ENCODE measurements around the gene CKLF.

CKLF gene

DNA sequence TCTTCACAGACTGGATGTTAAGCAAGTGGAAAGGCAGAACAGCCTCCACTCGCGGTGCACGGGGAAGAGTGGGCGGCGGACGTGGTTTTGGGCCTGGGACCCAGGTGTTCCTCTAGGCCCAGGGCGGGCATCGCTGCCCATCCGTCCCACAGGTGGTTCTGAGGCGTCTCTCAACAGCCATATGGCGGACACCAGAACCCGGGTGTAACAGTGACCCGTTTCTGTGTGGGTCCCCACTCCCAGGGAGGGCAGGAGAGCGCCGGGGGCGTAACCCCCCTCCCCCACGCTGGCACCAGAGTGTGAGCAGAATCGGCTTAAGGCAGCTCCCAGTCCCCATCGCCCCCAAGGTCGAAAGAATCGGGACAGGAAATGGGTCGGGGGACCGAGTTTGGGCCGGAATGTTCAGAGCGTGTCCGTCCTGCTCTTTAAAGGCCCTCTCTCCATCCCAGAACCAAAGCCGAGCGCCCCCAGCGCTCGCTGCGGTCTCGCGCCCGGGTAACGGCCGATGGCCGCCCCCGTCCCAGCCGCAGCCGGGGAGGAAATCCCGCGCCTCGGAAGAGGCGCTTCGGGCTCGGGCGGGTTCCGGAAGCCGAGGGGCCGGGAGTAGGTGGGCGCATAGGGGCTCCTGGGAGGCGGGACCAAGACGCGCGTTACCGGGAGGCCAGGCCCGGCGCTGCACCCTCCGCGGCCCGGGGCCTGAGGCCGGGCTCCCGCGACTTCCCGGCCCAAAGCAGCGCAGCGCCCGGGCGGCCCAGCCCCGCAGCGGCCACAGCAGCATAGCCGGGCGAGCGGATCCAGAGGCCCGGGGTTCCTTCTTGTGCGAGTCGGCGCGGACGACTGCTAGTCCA, 2.9 kb upstream of the CKLF start, which contains the start of gene TK2:
Gene TK2, minus strand, starts transcription at position 839 of the 848 bp plus-strand sequence. Its CDS starts 61 bp downstream, at position 778.
- FAIRE-seq (peak; percentile 31), DNase-seq (ENCODE audit: insufficient read length, low spot score) (peak; percentile 59)
- TF ChIP-seq TAF1 (IDR thresholded peaks at IDR 0.05; ENCODE audit: low read depth, low read length) (no peak; the same call in 1 of the 2 replicates), POLR2A (IDR thresholded peaks at IDR 0.05; ENCODE audit: low read depth, low read length) (peak; percentile 36; the same call in 1 of the 2 replicates)

- DNase-seq (ENCODE audit: insufficient read length, low spot score) (peak; percentile 37), FAIRE-seq (peak; percentile 82)
- no peak; the same call in 1 of the 2 replicates for TF ChIP-seq POLR2A (IDR thresholded peaks at IDR 0.05; ENCODE audit: low read depth, low read length)
- peak; percentile 34; the same call in 1 of the 2 replicates for TF ChIP-seq TAF1 (IDR thresholded peaks at IDR 0.05; ENCODE audit: low read depth, low read length)
- TF ChIP-seq SPI1 (IDR thresholded peaks at IDR 0.05; ENCODE audit: low read depth, low read length): no peak
- TF ChIP-seq POLR2AphosphoS5 (IDR thresholded peaks at IDR 0.05; ENCODE audit: low read depth, low read length): no peak
- 0 out of 2 replicates have a peak, but pooled peaks have one; percentile 28 for TF ChIP-seq POU2F2 (IDR thresholded peaks at IDR 0.05; ENCODE audit: low read depth, low read length)
- TF ChIP-seq PAX5 (IDR thresholded peaks at IDR 0.05; ENCODE audit: insufficient read depth, low read length, severe bottlenecking): no peak
Measured at GRCh38 chr16:66551348-66551759, 1.0 kb upstream of the CKLF start.

DNA sequence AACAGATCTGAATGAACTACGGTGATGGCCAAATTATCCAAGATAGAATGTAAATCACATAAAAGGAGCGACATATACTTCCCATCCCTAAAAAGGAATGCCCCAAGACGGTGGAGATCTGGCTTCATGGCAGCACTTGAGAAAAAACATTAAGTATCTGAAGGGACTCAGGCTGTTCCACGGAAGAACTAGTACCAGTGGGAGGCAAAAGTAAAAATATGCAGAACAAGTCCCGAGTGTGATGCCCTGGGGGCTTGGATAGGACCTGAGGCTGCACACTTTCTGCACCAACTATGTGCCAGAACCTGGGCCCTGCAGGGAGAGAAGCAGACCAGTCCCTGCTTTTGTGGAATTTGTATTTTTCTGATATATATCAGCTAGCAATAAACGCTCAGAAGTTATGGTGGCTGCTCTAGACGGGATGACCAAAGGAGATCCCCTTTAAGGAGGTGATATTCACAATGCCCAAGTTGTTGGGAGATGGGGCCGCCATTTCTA, 539 bp upstream of the CKLF start:
- TF ChIP-seq PAX5 (IDR thresholded peaks at IDR 0.05; ENCODE audit: insufficient read depth, low read length, severe bottlenecking) (no peak), SPI1 (IDR thresholded peaks at IDR 0.05; ENCODE audit: low read depth, low read length) (no peak), TAF1 (IDR thresholded peaks at IDR 0.05; ENCODE audit: low read depth, low read length) (no peak), POLR2A (IDR thresholded peaks at IDR 0.05; ENCODE audit: low read depth, low read length) (no peak)
- DNase-seq (ENCODE audit: insufficient read length, low spot score) (no peak), FAIRE-seq (no peak)

GRCh38 chr16:66553223-66553622, 847 bp downstream of the CKLF start:
- DNase-seq (ENCODE audit: insufficient read length, low spot score): no peak
- FAIRE-seq: no peak
- TF ChIP-seq SPI1 (IDR thresholded peaks at IDR 0.05; ENCODE audit: low read depth, low read length): no peak
- no peak for TF ChIP-seq TAF1 (IDR thresholded peaks at IDR 0.05; ENCODE audit: low read depth, low read length)
- TF ChIP-seq POU2F2 (IDR thresholded peaks at IDR 0.05; ENCODE audit: low read depth, low read length): no peak
- no peak for TF ChIP-seq PAX5 (IDR thresholded peaks at IDR 0.05; ENCODE audit: insufficient read depth, low read length, severe bottlenecking)
- TF ChIP-seq POLR2A (IDR thresholded peaks at IDR 0.05; ENCODE audit: low read depth, low read length): no peak
- TF ChIP-seq POLR2AphosphoS5 (IDR thresholded peaks at IDR 0.05; ENCODE audit: low read depth, low read length): no peak

DNA sequence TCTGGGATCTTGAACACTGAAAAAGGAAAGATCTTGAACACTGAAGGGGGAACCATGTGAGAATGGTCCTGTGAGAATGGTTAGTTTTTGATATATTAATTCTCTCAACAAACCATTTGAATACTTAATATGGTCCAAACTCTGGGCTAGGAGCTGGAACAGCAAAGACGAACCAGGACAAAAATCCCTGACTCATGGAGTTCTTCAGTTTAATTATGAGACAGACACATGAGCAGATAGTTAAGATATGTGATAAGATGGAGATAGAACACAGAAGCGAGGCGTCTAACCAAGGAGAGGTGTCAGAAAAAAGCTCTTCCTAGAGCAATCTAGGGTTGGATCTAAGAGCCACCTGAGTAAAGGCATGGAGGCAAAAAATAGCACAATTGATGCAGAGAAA, 1.6 kb downstream of the CKLF start:
- no peak for FAIRE-seq
- DNase-seq (ENCODE audit: insufficient read length, low spot score): no peak
- no peak for TF ChIP-seq POLR2AphosphoS5 (IDR thresholded peaks at IDR 0.05; ENCODE audit: low read depth, low read length)
- TF ChIP-seq POU2F2 (IDR thresholded peaks at IDR 0.05; ENCODE audit: low read depth, low read length): no peak
- TF ChIP-seq SPI1 (IDR thresholded peaks at IDR 0.05; ENCODE audit: low read depth, low read length): no peak
- TF ChIP-seq TAF1 (IDR thresholded peaks at IDR 0.05; ENCODE audit: low read depth, low read length): no peak
- no peak for TF ChIP-seq POLR2A (IDR thresholded peaks at IDR 0.05; ENCODE audit: low read depth, low read length)
- TF ChIP-seq PAX5 (IDR thresholded peaks at IDR 0.05; ENCODE audit: insufficient read depth, low read length, severe bottlenecking): no peak

- FAIRE-seq (no peak), DNase-seq (ENCODE audit: insufficient read length, low spot score) (no peak)
- TF ChIP-seq POLR2A (IDR thresholded peaks at IDR 0.05; ENCODE audit: low read depth, low read length): no peak
- no peak for TF ChIP-seq TAF1 (IDR thresholded peaks at IDR 0.05; ENCODE audit: low read depth, low read length)
- TF ChIP-seq PAX5 (IDR thresholded peaks at IDR 0.05; ENCODE audit: insufficient read depth, low read length, severe bottlenecking): no peak
- TF ChIP-seq SPI1 (IDR thresholded peaks at IDR 0.05; ENCODE audit: low read depth, low read length): no peak
- no peak for TF ChIP-seq POLR2AphosphoS5 (IDR thresholded peaks at IDR 0.05; ENCODE audit: low read depth, low read length)
- no peak for TF ChIP-seq POU2F2 (IDR thresholded peaks at IDR 0.05; ENCODE audit: low read depth, low read length)
Measured at GRCh38 chr16:66554495-66554894, 2.1 kb downstream of the CKLF start.

GRCh38 chr16:66560107-66560506, 7.7 kb downstream of the CKLF start:
- FAIRE-seq (no peak), DNase-seq (ENCODE audit: insufficient read length, low spot score) (no peak)
- TF ChIP-seq PAX5 (IDR thresholded peaks at IDR 0.05; ENCODE audit: insufficient read depth, low read length, severe bottlenecking) (no peak), TAF1 (IDR thresholded peaks at IDR 0.05; ENCODE audit: low read depth, low read length) (no peak), POLR2AphosphoS5 (IDR thresholded peaks at IDR 0.05; ENCODE audit: low read depth, low read length) (no peak), SPI1 (IDR thresholded peaks at IDR 0.05; ENCODE audit: low read depth, low read length) (no peak), POLR2A (IDR thresholded peaks at IDR 0.05; ENCODE audit: low read depth, low read length) (no peak), POU2F2 (IDR thresholded peaks at IDR 0.05; ENCODE audit: low read depth, low read length) (no peak)

DNA sequence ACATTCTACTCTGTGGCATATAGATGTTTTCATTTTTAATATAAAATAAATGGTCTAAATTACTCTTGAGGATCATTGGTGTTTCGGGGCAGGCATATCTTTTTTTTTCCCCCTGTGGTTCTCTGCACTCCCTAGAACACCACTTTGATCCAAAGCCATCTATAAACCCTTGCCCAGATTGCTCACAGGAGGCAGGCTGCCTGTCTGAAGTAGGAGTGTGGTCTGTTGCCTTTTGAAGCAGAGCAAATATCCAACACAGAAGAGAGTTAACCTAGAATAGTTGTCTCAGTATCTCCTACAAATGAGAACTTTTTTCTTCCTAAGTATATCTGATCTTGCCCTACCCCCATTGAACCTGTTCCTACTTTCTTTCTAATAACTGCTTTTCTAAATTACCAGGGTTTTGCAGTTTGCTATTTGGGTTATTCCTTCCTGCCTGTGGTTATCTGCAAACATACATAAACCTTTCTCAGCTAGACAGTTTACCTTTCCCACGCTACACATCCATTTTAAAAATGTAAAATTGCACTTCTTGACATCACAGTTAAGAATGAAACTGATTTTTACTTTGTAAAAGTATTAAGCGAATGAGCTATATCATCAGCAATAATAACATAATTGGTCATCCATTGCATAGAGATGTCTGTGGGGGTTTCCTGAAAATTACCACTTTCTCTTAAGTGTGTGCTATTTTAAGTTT, 9.2 kb downstream of the CKLF start:
- TF ChIP-seq POLR2AphosphoS5 (IDR thresholded peaks at IDR 0.05; ENCODE audit: low read depth, low read length) (no peak), SPI1 (IDR thresholded peaks at IDR 0.05; ENCODE audit: low read depth, low read length) (no peak), POU2F2 (IDR thresholded peaks at IDR 0.05; ENCODE audit: low read depth, low read length) (no peak), TAF1 (IDR thresholded peaks at IDR 0.05; ENCODE audit: low read depth, low read length) (no peak), PAX5 (IDR thresholded peaks at IDR 0.05; ENCODE audit: insufficient read depth, low read length, severe bottlenecking) (no peak), POLR2A (IDR thresholded peaks at IDR 0.05; ENCODE audit: low read depth, low read length) (no peak)
- no peak for FAIRE-seq
- no peak for DNase-seq (ENCODE audit: insufficient read length, low spot score)

DNA sequence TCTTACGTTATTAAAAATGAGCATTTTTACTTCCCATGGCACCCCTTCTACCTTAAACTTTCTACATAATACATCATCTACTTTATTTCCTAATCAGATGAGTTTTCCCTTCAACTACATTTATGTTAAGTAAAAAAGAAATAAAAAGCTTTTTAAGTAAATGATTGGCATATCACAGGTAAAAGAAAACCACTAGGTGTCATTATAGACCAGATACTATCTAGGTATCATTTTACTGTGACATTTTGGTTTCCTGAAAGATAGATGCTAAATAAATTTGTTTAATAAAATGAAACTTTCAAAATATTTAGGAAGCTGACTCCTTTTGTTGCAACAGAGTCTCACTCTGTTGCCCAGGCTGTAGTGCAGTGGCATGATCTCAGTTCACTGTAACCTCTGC, 10.0 kb downstream of the CKLF start:
- FAIRE-seq (no peak), DNase-seq (ENCODE audit: insufficient read length, low spot score) (no peak)
- TF ChIP-seq POU2F2 (IDR thresholded peaks at IDR 0.05; ENCODE audit: low read depth, low read length) (no peak), PAX5 (IDR thresholded peaks at IDR 0.05; ENCODE audit: insufficient read depth, low read length, severe bottlenecking) (no peak), SPI1 (IDR thresholded peaks at IDR 0.05; ENCODE audit: low read depth, low read length) (no peak), TAF1 (IDR thresholded peaks at IDR 0.05; ENCODE audit: low read depth, low read length) (no peak), POLR2A (IDR thresholded peaks at IDR 0.05; ENCODE audit: low read depth, low read length) (no peak), POLR2AphosphoS5 (IDR thresholded peaks at IDR 0.05; ENCODE audit: low read depth, low read length) (no peak)
